ENCODE data around the gene BICRA.
A peak's percentile ranks its signal among the peaks of the same experiment; 100 is the strongest.

BICRA gene

GRCh38 chr19:47601180-47601904, 7.6 kb upstream of the BICRA start:
- no peak for DNase-seq

GRCh38 chr19:47603706-47604565, 5.0 kb upstream of the BICRA start:
- no peak for DNase-seq

GRCh38 chr19:47607564-47608073, 1.3 kb upstream of the BICRA start:
- no peak for DNase-seq

- DNase-seq = peak; percentile 89 to 94 (median 94)
Measured at GRCh38 chr19:47608074-47608918, 638 bp upstream of the BICRA start.

- DNase-seq = peak in 2 of 3 experiments; percentile 38 to 54
Measured at GRCh38 chr19:47609906-47610894, 1.3 kb downstream of the BICRA start.

GRCh38 chr19:47610902-47611301, 2.0 kb downstream of the BICRA start:
- no peak for DNase-seq

- DNase-seq = no peak
Measured at GRCh38 chr19:47613165-47614020, 4.5 kb downstream of the BICRA start.

GRCh38 chr19:47614021-47614295, 5.0 kb downstream of the BICRA start:
- no peak for DNase-seq

GRCh38 chr19:47614559-47614958, 5.6 kb downstream of the BICRA start:
- no peak for DNase-seq

- DNase-seq = no peak
Measured at GRCh38 chr19:47615230-47615629, 6.3 kb downstream of the BICRA start.

- no peak for DNase-seq
Measured at GRCh38 chr19:47615714-47616113, 6.8 kb downstream of the BICRA start.

- DNase-seq = no peak
Measured at GRCh38 chr19:47618771-47619170, 9.8 kb downstream of the BICRA start.

- no peak for DNase-seq
Measured at GRCh38 chr19:47619763-47620162, 10.8 kb downstream of the BICRA start.

GRCh38 chr19:47623151-47623920, 14.4 kb downstream of the BICRA start:
- DNase-seq = no peak

GRCh38 chr19:47623921-47624391, 15.0 kb downstream of the BICRA start:
- no peak for DNase-seq

- no peak for DNase-seq
Measured at GRCh38 chr19:47625650-47626049, 16.7 kb downstream of the BICRA start.

- DNase-seq = no peak
Measured at GRCh38 chr19:47626238-47626637, 17.3 kb downstream of the BICRA start.

GRCh38 chr19:47628078-47628771, 19.3 kb downstream of the BICRA start:
- no peak for DNase-seq

- DNase-seq = no peak
Measured at GRCh38 chr19:47630594-47630993, 21.7 kb downstream of the BICRA start.
